Trophoblast cell (in vitro differentiated cells and primary cell): ENCODE measurements around the gene SNRK.

Experiments used
- DNase-seq, 2 donors: peaks; one replicate each; pipeline ENCODE4 v3.0.0-alpha.2; 2016
- H2AFZ ChIP-seq: 2 replicates; pipeline ENCODE4 v1.6.1; 2013; ENCODE audit warnings: low read length, moderate library complexity, mild to moderate bottlenecking; ENCODE audit not compliant: insufficient read depth, poor library complexity
- H2AK5ac ChIP-seq: 2 replicates; pipeline ENCODE4 v1.6.1; 2013; ENCODE audit warnings: mild to moderate bottlenecking, low read length
- H2BK120ac ChIP-seq: 2 replicates; pipeline ENCODE4 v1.6.1; 2013; ENCODE audit warnings: low read length, mild to moderate bottlenecking, moderate library complexity; ENCODE audit not compliant: insufficient read depth, poor library complexity
- H2BK12ac ChIP-seq: 2 replicates; pipeline ENCODE4 v1.6.1; 2013; ENCODE audit warnings: mild to moderate bottlenecking, low read length, moderate library complexity
- H2BK5ac ChIP-seq: 2 replicates; pipeline ENCODE4 v1.6.1; 2013; ENCODE audit warnings: low read length, low read depth, moderate library complexity, mild to moderate bottlenecking; ENCODE audit not compliant: poor library complexity
- H3K14ac ChIP-seq: 2 replicates; pipeline ENCODE4 v1.6.1; 2013; ENCODE audit warnings: mild to moderate bottlenecking, low read length
- H3K18ac ChIP-seq: 2 replicates; pipeline ENCODE4 v1.6.1; 2013; ENCODE audit warnings: mild to moderate bottlenecking, low read length
- H3K23ac ChIP-seq: 2 replicates; pipeline ENCODE4 v1.6.1; 2013; ENCODE audit warnings: low read length
- H3K27ac ChIP-seq: 2 replicates; pipeline ENCODE4 v1.5.1; 2013; ENCODE audit warnings: low read depth, mild to moderate bottlenecking, inconsistent platforms, low read length, moderate library complexity
- H3K27me3 ChIP-seq: 2 replicates; pipeline ENCODE4 v1.6.1; 2013; ENCODE audit warnings: inconsistent platforms, mild to moderate bottlenecking, low read length, moderate library complexity; ENCODE audit not compliant: insufficient read depth
- H3K36me3 ChIP-seq, 2 experiments: 1 replicate in 1 of 2; 2 replicates in 1 of 2; pipeline ENCODE4 v1.6.1; 2013; ENCODE audit warnings: low read length in 2 of 2, mild to moderate bottlenecking in 2 of 2, moderate library complexity in 1 of 2; ENCODE audit not compliant: insufficient read depth in 2 of 2, control insufficient read depth in 1 of 2
- H3K4ac ChIP-seq: 2 replicates; pipeline ENCODE4 v1.6.1; 2013; ENCODE audit warnings: low read depth, mild to moderate bottlenecking, low read length, moderate library complexity
- H3K4me1 ChIP-seq, 2 experiments: 1 replicate in 1 of 2; 2 replicates in 1 of 2; pipeline ENCODE4 v1.6.1; 2013; ENCODE audit warnings: low read length in 2 of 2, mild to moderate bottlenecking in 2 of 2, moderate library complexity in 1 of 2; ENCODE audit not compliant: insufficient read depth in 2 of 2, control insufficient read depth in 1 of 2
- H3K4me2 ChIP-seq: 2 replicates; pipeline ENCODE4 v1.6.1; 2013; ENCODE audit warnings: inconsistent platforms, mild to moderate bottlenecking, low read length, moderate library complexity
- H3K4me3 ChIP-seq: 2 replicates; pipeline ENCODE4 v1.5.1; 2013; ENCODE audit warnings: mild to moderate bottlenecking, low read depth, low read length, inconsistent platforms
- H3K79me1 ChIP-seq: one replicate; pipeline ENCODE4 v1.6.1; 2013; ENCODE audit warnings: low read length
- H3K79me2 ChIP-seq: 2 replicates; pipeline ENCODE4 v1.6.1; 2013; ENCODE audit warnings: low read length, mild to moderate bottlenecking; ENCODE audit not compliant: control insufficient read depth, insufficient read depth, poor library complexity
- H3K9ac ChIP-seq: 2 replicates; pipeline ENCODE4 v1.6.1; 2013; ENCODE audit warnings: mild to moderate bottlenecking, low read length
- H3K9me3 ChIP-seq: 2 replicates; pipeline ENCODE4 v1.6.1; 2013; ENCODE audit warnings: low read depth, mild to moderate bottlenecking, control low read depth, inconsistent platforms, low read length; ENCODE audit not compliant: insufficient read depth
- H4K12ac ChIP-seq: 2 replicates; pipeline ENCODE4 v1.6.1; 2013; ENCODE audit warnings: low read depth, mild to moderate bottlenecking, low read length, moderate library complexity
- H4K8ac ChIP-seq: 2 replicates; pipeline ENCODE4 v1.6.1; 2013; ENCODE audit warnings: low read depth, mild to moderate bottlenecking, low read length, moderate library complexity
- H4K91ac ChIP-seq: one replicate; pipeline ENCODE4 v1.6.1; 2013; ENCODE audit warnings: low read depth, mild to moderate bottlenecking, low read length, moderate library complexity
- WGBS: extraction: QIAGEN DNeasy Blood & Tissue Kit; methylation state at CpG from one replicate; pipeline ENCODE4 v1.1.7; 2013; ENCODE audit warnings: missing lambda C conversion rate; ENCODE audit not compliant: insufficient read length, insufficient coverage; ENCODE audit errors: extremely low coverage; 5-methylcytosine and 5-hydroxymethylcytosine counted together

Gene SNRK

GRCh38 chr3:43371494-43371893 is 85.2 kb downstream of the SNRK start:
- Histone ChIP-seq H3K9ac (no peak overlapping the region), H3K4ac (no peak overlapping the region), H3K79me2 (no peaks in the 10 kb centered on the region), H3K27me3 (no peaks in the 10 kb centered on the region), H2BK12ac (no peak overlapping the region), H3K79me1 (no peaks in the 10 kb centered on the region), H3K14ac (no peak overlapping the region), H2AK5ac (no peak overlapping the region), H2BK120ac (no peak overlapping the region), H3K18ac (no peak overlapping the region), H3K36me3 (no peaks in the 10 kb centered on the region), H3K9me3 (peaks cover 1% of the 10 kb centered on the region), H4K91ac (no peak overlapping the region), H3K27ac (no peak overlapping the region), H4K12ac (no peak overlapping the region), H3K4me1 (peaks cover 6 to 12% of the 10 kb centered on the region in 2 experiments), H3K4me3 (no peak overlapping the region), H3K4me2 (no peak overlapping the region), H2AFZ (no peak overlapping the region), H2BK5ac (no peak overlapping the region), H4K8ac (no peak overlapping the region), H3K23ac (no peak overlapping the region)
- no peak for DNase-seq
- WGBS, result no CpG with 5 or more reads among the region's 3 CpGs

- DNase-seq, result no peak
Observed at GRCh38 chr3:43372007-43372740, 85.8 kb downstream of the SNRK start.

GRCh38 chr3:43372809-43373559 is 86.6 kb downstream of the SNRK start:
- Histone ChIP-seq H2BK12ac (no peak overlapping the region), H3K14ac (no peak overlapping the region), H3K4ac (no peak overlapping the region), H3K79me2 (no peaks in the 10 kb centered on the region), H3K4me3 (no peak overlapping the region), H3K36me3 (no peaks in the 10 kb centered on the region), H3K9ac (no peak overlapping the region), H3K27ac (no peak overlapping the region), H3K79me1 (no peaks in the 10 kb centered on the region), H3K18ac (no peak overlapping the region), H3K4me2 (no peak overlapping the region), H2AFZ (no peak overlapping the region), H3K4me1 (peaks cover 6 to 12% of the 10 kb centered on the region in 2 experiments), H4K91ac (no peak overlapping the region), H2BK120ac (no peak overlapping the region), H3K9me3 (peaks cover 1% of the 10 kb centered on the region), H2AK5ac (no peak overlapping the region), H3K23ac (no peak overlapping the region), H3K27me3 (no peaks in the 10 kb centered on the region), H2BK5ac (no peak overlapping the region), H4K8ac (peak overlapping the region; percentile 26), H4K12ac (no peak overlapping the region)
- no CpG with 5 or more reads among the region's 11 CpGs for WGBS
- no peak for DNase-seq

More at GRCh38 chr3:43372007-43372740, 85.8 kb downstream of the SNRK start:
- Histone ChIP-seq H3K79me2 (no peaks in the 10 kb centered on the region), H3K4me2 (no peak overlapping the region), H3K36me3 (no peaks in the 10 kb centered on the region), H2AK5ac (no peak overlapping the region), H4K91ac (no peak overlapping the region), H3K4ac (no peak overlapping the region), H3K4me3 (no peak overlapping the region), H3K9ac (no peak overlapping the region), H2BK5ac (no peak overlapping the region), H4K12ac (no peak overlapping the region), H3K27ac (no peak overlapping the region), H3K23ac (no peak overlapping the region), H4K8ac (no peak overlapping the region), H2AFZ (no peak overlapping the region), H2BK12ac (no peak overlapping the region), H3K9me3 (peaks cover 1% of the 10 kb centered on the region), H3K14ac (no peak overlapping the region), H3K27me3 (no peaks in the 10 kb centered on the region), H3K4me1 (peaks cover 6 to 12% of the 10 kb centered on the region in 2 experiments), H3K79me1 (no peaks in the 10 kb centered on the region), H3K18ac (no peak overlapping the region), H2BK120ac (no peak overlapping the region)
- WGBS, result 100% methylated on average over 2 of the region's 10 CpGs

- WGBS, result no CpG with 5 or more reads among the region's 3 CpGs
- Histone ChIP-seq H3K9me3 (peaks cover 1% of the 10 kb centered on the region), H3K36me3 (no peaks in the 10 kb centered on the region)
Observed at GRCh38 chr3:43373560-43373928, 87.2 kb downstream of the SNRK start.

More at GRCh38 chr3:43373560-43373928, 87.2 kb downstream of the SNRK start:
- DNase-seq, result no peak
- no peak overlapping the region for H4K12ac ChIP-seq
- H3K27me3 ChIP-seq, result no peaks in the 10 kb centered on the region
- H3K4me1 ChIP-seq, result peaks cover 6 to 13% of the 10 kb centered on the region in 2 experiments
- H2AK5ac ChIP-seq, result no peak overlapping the region
- H3K4me3 ChIP-seq, result no peak overlapping the region
- H3K27ac ChIP-seq, result no peak overlapping the region
- H3K79me1 ChIP-seq, result no peaks in the 10 kb centered on the region
- no peak overlapping the region for H3K14ac ChIP-seq
- no peak overlapping the region for H2BK120ac ChIP-seq
- no peak overlapping the region for H2BK12ac ChIP-seq
- no peak overlapping the region for H3K4ac ChIP-seq
- no peak overlapping the region for H3K23ac ChIP-seq
- no peak overlapping the region for H3K18ac ChIP-seq
- H2AFZ ChIP-seq, result no peak overlapping the region
- H3K79me2 ChIP-seq, result no peaks in the 10 kb centered on the region
- H3K9ac ChIP-seq, result no peak overlapping the region
- no peak overlapping the region for H2BK5ac ChIP-seq
- no peak overlapping the region for H4K8ac ChIP-seq
- H4K91ac ChIP-seq, result no peak overlapping the region
- H3K4me2 ChIP-seq, result no peak overlapping the region
